Activated CD8-positive, alpha-beta memory T cell treated with anti-CD3 and anti-CD28 coated beads, Interleukin-2, amount 50 U/mL, for 1 hour (primary cell): Measurements from ENCODE around the gene PTPA.
A peak's percentile ranks its signal among the peaks of the same experiment; 100 is the strongest.
"Not testable (repeated sequence)": the region's sequence is repeated elsewhere in the genome, so short reads cannot be mapped to it uniquely, and the experiment has no call there.

Experiments used
- DNase-seq: peaks from one replicate; pipeline ENCODE4 v3.0.0-alpha.2; 2020; ENCODE audit errors: extremely low read depth

PTPA gene

GRCh38 chr9:129108805-129109536, 2.2 kb upstream of the PTPA start:
- DNase-seq = no peak

- no peak for DNase-seq
Measured at GRCh38 chr9:129109537-129109903, 1.7 kb upstream of the PTPA start.

- no peak for DNase-seq
Measured at GRCh38 chr9:129109952-129110739, 1.1 kb upstream of the PTPA start.

- DNase-seq = no peak
Measured at GRCh38 chr9:129111528-129112151, 425 bp downstream of the PTPA start.

- DNase-seq = not testable (repeated sequence)
Measured at GRCh38 chr9:129112526-129112925, 1.3 kb downstream of the PTPA start.

- DNase-seq = no peak
Measured at GRCh38 chr9:129113645-129114304, 2.6 kb downstream of the PTPA start.

GRCh38 chr9:129118799-129119198, 7.6 kb downstream of the PTPA start:
- no peak for DNase-seq

GRCh38 chr9:129121483-129121882, 10.3 kb downstream of the PTPA start:
- DNase-seq = no peak

- DNase-seq = no peak
Measured at GRCh38 chr9:129122133-129122532, 10.9 kb downstream of the PTPA start.

GRCh38 chr9:129122976-129123375, 11.8 kb downstream of the PTPA start:
- DNase-seq = not testable (repeated sequence)

- DNase-seq = no peak
Measured at GRCh38 chr9:129124506-129125069, 13.4 kb downstream of the PTPA start.

- no peak for DNase-seq
Measured at GRCh38 chr9:129125478-129125877, 14.3 kb downstream of the PTPA start.

GRCh38 chr9:129126749-129127618, 15.8 kb downstream of the PTPA start:
- no peak for DNase-seq

GRCh38 chr9:129128689-129129088, 17.5 kb downstream of the PTPA start:
- no peak for DNase-seq

- DNase-seq = not testable (repeated sequence)
Measured at GRCh38 chr9:129130271-129130670, 19.1 kb downstream of the PTPA start.

- DNase-seq = no peak
Measured at GRCh38 chr9:129130791-129131190, 19.6 kb downstream of the PTPA start.

- DNase-seq = peak; percentile 49
Measured at GRCh38 chr9:129131300-129132145, 20.3 kb downstream of the PTPA start.

GRCh38 chr9:129133082-129133481, 21.9 kb downstream of the PTPA start:
- no peak for DNase-seq

- no peak for DNase-seq
Measured at GRCh38 chr9:129135476-129135875, 24.3 kb downstream of the PTPA start.

- no peak for DNase-seq
Measured at GRCh38 chr9:129136446-129137035, 25.3 kb downstream of the PTPA start.
